Mesothelial cell of epicardium (in vitro differentiated cells): ENCODE data around the gene PLCB1. TPM values are rescaled to one million over a fixed set of nuclear protein-coding genes. Genes with fewer than 3 reads are reported as not detected.
"Not testable (repeated sequence)": the region's sequence is repeated elsewhere in the genome, so short reads cannot be mapped to it uniquely, and the experiment has no call there.

Experiments
- DNase-seq, 2 experiments: peaks; one replicate each; pipeline ENCODE4 v3.0.0; 2021; ENCODE audit warnings: low spot score in 2 of 2; ENCODE audit not compliant: unreplicated experiment in 2 of 2
- H3K27ac Mint-ChIP-seq: 2 replicates; pipeline ENCODE4 v1.8.0; 2021; ENCODE audit warnings: mixed read lengths
- H3K27me3 Mint-ChIP-seq: 2 replicates; pipeline ENCODE4 v1.8.0; 2021; ENCODE audit warnings: low read depth, mixed read lengths
- H3K36me3 Mint-ChIP-seq: 2 replicates; pipeline ENCODE4 v1.8.0; 2021; ENCODE audit warnings: mixed read lengths
- H3K4me1 Mint-ChIP-seq: 2 replicates; pipeline ENCODE4 v1.8.0; 2021; ENCODE audit warnings: mixed read lengths
- H3K4me3 Mint-ChIP-seq: 2 replicates; pipeline ENCODE4 v1.8.0; 2021; ENCODE audit warnings: mild to moderate bottlenecking, moderate library complexity, mixed read lengths
- H3K9me3 Mint-ChIP-seq: 2 replicates; pipeline ENCODE4 v1.8.0; 2021; ENCODE audit warnings: mixed read lengths
- total RNA-seq: library from RNA; stranded (reverse); gene quantifications from 3 replicates; pipeline ENCODE4 v1.2.1, GENCODE V29; 2021
- TF ChIP-seq, protein P1 (sequence below): fragments of 200-600 bp; sonication (generic); IDR thresholded peaks from one replicate; pipeline ENCODE4 v1.5.0; 2021; ENCODE audit warnings: antibody characterized with exemption; ENCODE audit not compliant: unreplicated experiment

The PLCB1 gene
- total RNA-seq, 1 donor from 2014 or later: 41.5 TPM

GRCh38 chr20:8095648-8096572 is 36.2 kb upstream of the PLCB1 start:
- DNase-seq: no peak
- TF ChIP-seq, protein P1, sequence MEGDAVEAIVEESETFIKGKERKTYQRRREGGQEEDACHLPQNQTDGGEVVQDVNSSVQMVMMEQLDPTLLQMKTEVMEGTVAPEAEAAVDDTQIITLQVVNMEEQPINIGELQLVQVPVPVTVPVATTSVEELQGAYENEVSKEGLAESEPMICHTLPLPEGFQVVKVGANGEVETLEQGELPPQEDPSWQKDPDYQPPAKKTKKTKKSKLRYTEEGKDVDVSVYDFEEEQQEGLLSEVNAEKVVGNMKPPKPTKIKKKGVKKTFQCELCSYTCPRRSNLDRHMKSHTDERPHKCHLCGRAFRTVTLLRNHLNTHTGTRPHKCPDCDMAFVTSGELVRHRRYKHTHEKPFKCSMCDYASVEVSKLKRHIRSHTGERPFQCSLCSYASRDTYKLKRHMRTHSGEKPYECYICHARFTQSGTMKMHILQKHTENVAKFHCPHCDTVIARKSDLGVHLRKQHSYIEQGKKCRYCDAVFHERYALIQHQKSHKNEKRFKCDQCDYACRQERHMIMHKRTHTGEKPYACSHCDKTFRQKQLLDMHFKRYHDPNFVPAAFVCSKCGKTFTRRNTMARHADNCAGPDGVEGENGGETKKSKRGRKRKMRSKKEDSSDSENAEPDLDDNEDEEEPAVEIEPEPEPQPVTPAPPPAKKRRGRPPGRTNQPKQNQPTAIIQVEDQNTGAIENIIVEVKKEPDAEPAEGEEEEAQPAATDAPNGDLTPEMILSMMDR: no peak
- peaks cover 6% of the 10 kb centered on the region for H3K4me1 Mint-ChIP-seq
- H3K27ac Mint-ChIP-seq: no peak overlapping the region
- H3K9me3 Mint-ChIP-seq: no peaks in the 10 kb centered on the region
- H3K36me3 Mint-ChIP-seq: no peaks in the 10 kb centered on the region
- no peak overlapping the region for H3K4me3 Mint-ChIP-seq
- H3K27me3 Mint-ChIP-seq: peaks cover 15% of the 10 kb centered on the region

- H3K9me3 Mint-ChIP-seq: no peaks in the 10 kb centered on the region
- H3K4me3 Mint-ChIP-seq: no peak overlapping the region
- peaks cover 6% of the 10 kb centered on the region for H3K4me1 Mint-ChIP-seq
- H3K27ac Mint-ChIP-seq: no peak overlapping the region
- H3K36me3 Mint-ChIP-seq: no peaks in the 10 kb centered on the region
- TF ChIP-seq, protein P1: no peak
- H3K27me3 Mint-ChIP-seq: peaks cover 18% of the 10 kb centered on the region
- DNase-seq: no peak
Observed at GRCh38 chr20:8097307-8097706, 34.8 kb upstream of the PLCB1 start.

DNA sequence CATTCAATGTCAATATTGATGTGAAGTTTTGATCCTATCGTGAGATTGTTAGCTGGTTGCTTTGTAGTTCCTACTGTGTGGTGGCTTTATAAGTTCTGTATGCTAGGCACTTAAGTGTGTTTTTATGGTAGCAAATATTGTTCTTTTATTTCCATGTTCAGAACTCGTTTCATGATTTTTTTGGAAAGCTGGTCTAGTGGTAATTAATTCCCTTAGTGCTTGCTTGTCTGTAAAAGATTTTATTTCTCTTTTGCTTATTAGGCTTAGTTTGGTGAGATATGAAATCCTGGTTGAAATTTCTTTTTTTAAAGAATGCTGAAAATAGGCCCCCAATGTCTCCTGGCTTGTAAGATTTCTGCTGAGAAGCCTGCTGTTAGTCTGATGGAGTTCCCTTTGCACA is 27.8 kb upstream of the PLCB1 start:
- H3K36me3 Mint-ChIP-seq: peaks cover 3% of the 10 kb centered on the region
- H3K4me1 Mint-ChIP-seq: no peaks in the 10 kb centered on the region
- no peak for DNase-seq
- H3K27ac Mint-ChIP-seq: no peak overlapping the region
- H3K27me3 Mint-ChIP-seq: peaks cover 18% of the 10 kb centered on the region
- H3K4me3 Mint-ChIP-seq: no peak overlapping the region
- H3K9me3 Mint-ChIP-seq: peaks cover 43% of the 10 kb centered on the region
- TF ChIP-seq, protein P1: no peak

DNA sequence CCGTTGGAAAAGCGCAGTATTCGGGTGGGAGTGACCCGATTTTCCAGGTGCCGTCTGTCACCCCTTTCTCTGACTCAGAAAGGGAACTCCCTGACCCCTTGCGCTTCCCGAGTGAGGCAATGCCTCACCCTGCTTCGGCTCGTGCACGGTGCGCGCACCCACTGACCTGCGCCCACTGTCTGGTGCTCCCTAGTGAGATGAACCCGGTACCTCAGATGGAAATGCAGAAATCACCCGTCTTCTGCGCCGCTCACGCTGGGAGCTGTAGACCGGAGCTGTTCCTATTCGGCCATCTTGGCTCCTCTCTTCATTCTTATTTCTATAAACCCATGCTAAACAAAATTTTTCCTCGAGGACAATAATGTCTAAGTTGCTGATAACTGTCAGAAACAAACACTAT is 17.5 kb upstream of the PLCB1 start:
- Mint-ChIP-seq H3K4me1 (peaks cover 15% of the 10 kb centered on the region), H3K4me3 (peak overlapping the region; percentile 53)
- H3K9me3 Mint-ChIP-seq, H3K27ac Mint-ChIP-seq, DNase-seq, H3K27me3 Mint-ChIP-seq, H3K36me3 Mint-ChIP-seq: not testable (repeated sequence)

DNA sequence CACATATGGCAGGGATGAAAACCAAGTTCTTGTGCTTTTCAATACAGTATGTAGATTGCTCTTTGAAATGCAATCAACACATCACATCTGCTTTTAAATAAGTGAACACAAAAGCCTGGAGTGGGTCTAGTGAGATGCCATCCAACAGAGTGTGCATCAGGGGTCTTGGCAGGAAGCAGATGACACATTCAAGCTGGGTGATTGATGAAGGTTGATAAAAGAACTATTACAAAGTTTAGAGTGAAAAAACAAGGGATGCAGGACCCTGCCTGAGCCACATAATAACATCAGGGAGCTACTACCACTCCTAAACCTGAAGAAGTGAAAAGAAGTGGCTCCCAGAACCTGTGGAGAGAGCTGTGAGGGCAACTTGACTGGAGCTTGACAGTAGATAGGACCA is 16.6 kb upstream of the PLCB1 start:
- DNase-seq: no peak
- Mint-ChIP-seq H3K4me1 (peaks cover 15% of the 10 kb centered on the region), H3K4me3 (no peak overlapping the region), H3K27me3 (no peaks in the 10 kb centered on the region), H3K27ac (no peak overlapping the region), H3K9me3 (no peaks in the 10 kb centered on the region), H3K36me3 (no peaks in the 10 kb centered on the region)
- TF ChIP-seq, protein P1: no peak

DNA sequence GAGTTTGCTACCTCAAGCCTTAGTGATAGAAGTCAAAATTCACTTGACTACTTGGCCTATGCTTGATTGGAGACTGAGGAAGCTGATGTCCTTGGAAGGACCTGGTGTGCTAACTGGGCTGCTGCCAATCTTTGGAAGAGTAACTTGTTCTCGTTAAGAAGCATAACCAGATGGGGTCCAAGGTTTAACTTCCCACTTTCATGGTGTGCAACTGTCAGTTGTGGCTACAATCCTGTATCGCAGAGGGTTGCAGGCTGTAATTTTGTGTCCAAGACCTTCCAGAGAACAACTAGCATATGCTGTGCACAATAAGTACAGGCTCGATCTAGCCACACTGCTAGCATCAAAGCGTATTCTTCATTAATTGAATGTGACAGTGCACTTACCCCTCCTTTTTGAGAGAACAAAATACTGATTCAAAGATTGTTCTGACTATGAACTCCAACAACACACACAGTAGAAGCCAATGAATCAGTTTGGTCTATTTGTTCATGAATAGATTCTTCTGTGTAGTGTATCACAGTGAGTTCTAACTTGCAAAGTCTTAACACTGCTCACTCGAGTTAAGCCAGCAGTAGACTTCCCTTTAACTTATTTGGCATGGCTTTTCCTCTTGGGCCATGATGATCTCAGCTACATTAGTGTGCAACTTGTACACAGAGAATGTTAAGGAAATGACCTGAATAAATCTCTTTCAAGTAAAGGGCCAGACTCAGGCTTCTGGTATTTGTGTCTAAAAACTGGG is 15.8 kb upstream of the PLCB1 start:
- H3K36me3 Mint-ChIP-seq: no peaks in the 10 kb centered on the region
- TF ChIP-seq, protein P1: no peak
- H3K4me1 Mint-ChIP-seq: peaks cover 20% of the 10 kb centered on the region
- no peaks in the 10 kb centered on the region for H3K9me3 Mint-ChIP-seq
- no peak overlapping the region for H3K4me3 Mint-ChIP-seq
- no peak overlapping the region for H3K27ac Mint-ChIP-seq
- no peak for DNase-seq
- H3K27me3 Mint-ChIP-seq: no peaks in the 10 kb centered on the region
